K562 (cell line): ENCODE measurements around the gene PYDC1. TPM values are rescaled to one million over a fixed set of nuclear protein-coding genes. Genes with fewer than 3 reads are reported as not detected.

Experiments used
- CBX3 ChIP-seq, 2 experiments: IDR thresholded peaks; 1 replicate in 1 of 2; 2 replicates in 1 of 2; pipeline ENCODE4 v1.6.1; 2012; ENCODE audit warnings: inconsistent platforms in 2 of 2, low read length in 2 of 2, borderline replicate concordance in 1 of 2, control low read depth in 1 of 2
- CREBBP ChIP-seq: IDR thresholded peaks from one replicate; pipeline ENCODE4 v1.6.1; 2012; ENCODE audit warnings: low read depth, mild to moderate bottlenecking, control low read depth, inconsistent platforms, low read length
- GTF2B ChIP-seq: IDR thresholded peaks from 2 replicates; pipeline ENCODE4 v1.6.1; 2011; ENCODE audit not compliant: insufficient read length; ENCODE audit errors: extremely low read depth
- RB1 ChIP-seq: fragments of 450-650 bp; IDR thresholded peaks from 2 replicates; pipeline ENCODE4 v1.6.1; 2017; ENCODE audit warnings: low read depth, mild to moderate bottlenecking
- SMAD1 ChIP-seq: fragments of 150-350 bp; IDR thresholded peaks from 2 replicates; pipeline ENCODE4 v1.6.1; 2014; ENCODE audit warnings: low read length, low read depth; ENCODE audit not compliant: partially characterized antibody
- SRF ChIP-seq, 2 experiments: fragments of 250-450, 450-650 bp in 1 of 2; sonication (Bioruptor Pico) in 1 of 2; sonication (generic) in 1 of 2; formaldehyde crosslinking; IDR thresholded peaks; 2 replicates each; pipeline versions ENCODE4 v1.5.0 to v1.5.1; 2020 to 2022; ENCODE audit warnings: mild to moderate bottlenecking in 1 of 2, missing genetic modification reagents in 1 of 2
- U2AF1 ChIP-seq: fragments of 200-400 bp; formaldehyde crosslinking; optimal IDR thresholded peaks from 2 replicates; pipeline ENCODE3; 2017; ENCODE audit warnings: mild to moderate bottlenecking, low read depth, low read length, moderate library complexity
- VEZF1 ChIP-seq: fragments of 200-800 bp; sonication (Bioruptor generic); IDR thresholded peaks from 2 replicates; pipeline ENCODE4 v1.6.1; 2017; ENCODE audit warnings: missing genetic modification characterization, missing compliant biosample characterization
- ZFP30 ChIP-seq: fragments of 250-450 bp; sonication (Bioruptor Pico); IDR thresholded peaks from 2 replicates; pipeline ENCODE4 v1.8.0; 2022; ENCODE audit warnings: moderate library complexity, mild to moderate bottlenecking, inconsistent platforms, borderline replicate concordance
- ZFP36 ChIP-seq: fragments of 150-350 bp; IDR thresholded peaks from 2 replicates; pipeline ENCODE4 v1.6.1; 2018; ENCODE audit warnings: low read length, low read depth; ENCODE audit not compliant: partially characterized antibody
- ZNF263 ChIP-seq: sonication (generic); formaldehyde crosslinking; IDR thresholded peaks from 2 replicates; pipeline ENCODE4 v1.8.0; 2022; ENCODE audit warnings: mild to moderate bottlenecking, missing genetic modification reagents, borderline replicate concordance
- ZNF717 ChIP-seq: fragments of 250-450 bp; sonication (Bioruptor Pico); IDR thresholded peaks from 2 replicates; pipeline ENCODE4 v1.5.0; 2021
- polyA plus RNA-seq, 8 experiments: library from polyadenylated mRNA; depleted of rRNA in 4 of 8; stranded (reverse) in 5 of 8; unstranded in 3 of 8; fragments of >200 nt; fragmentation: Nextera tagmentation in 2 of 8; fragmentation: Illumina TruSeq in 1 of 8; extraction: Ambion mirVana in 2 of 8; extraction: Trizol in 1 of 8; gene quantifications; 2 replicates each; pipeline versions ENCODE4 v1.2.1 to v1.2.3, GENCODE V29; 2011 to 2014; ENCODE audit warnings: inconsistent platforms in 1 of 8, missing spikeins in 1 of 8
- total RNA-seq, 7 experiments: library from RNA; depleted of rRNA in 6 of 7; stranded (reverse); fragments of >200 nt in 6 of 7; fragmentation: Illumina TruSeq in 2 of 7; extraction: Trizol in 2 of 7; gene quantifications; 2 replicates each; pipeline versions ENCODE4 v1.2.1 to v1.2.3, GENCODE V29; 2011 to 2021; ENCODE audit warnings: low replicate concordance in 1 of 7
- TF ChIP-seq, protein P1 (sequence below): fragments of 250-450 bp; sonication (Bioruptor Pico); IDR thresholded peaks from 2 replicates; pipeline ENCODE4 v1.5.0; 2021
- TF ChIP-seq, protein P2 (sequence below): fragments of 200-600 bp; sonication (generic); IDR thresholded peaks from one replicate; pipeline ENCODE4 v1.6.1; 2012; ENCODE audit warnings: mild to moderate bottlenecking, low read depth, low read length, inconsistent platforms

The PYDC1 gene
- total and polyA plus RNA-seq, 9 of the 15 experiments (the other 6 are each of a cell fraction or from before 2014, with no cell fraction given) = not detected

DNA sequence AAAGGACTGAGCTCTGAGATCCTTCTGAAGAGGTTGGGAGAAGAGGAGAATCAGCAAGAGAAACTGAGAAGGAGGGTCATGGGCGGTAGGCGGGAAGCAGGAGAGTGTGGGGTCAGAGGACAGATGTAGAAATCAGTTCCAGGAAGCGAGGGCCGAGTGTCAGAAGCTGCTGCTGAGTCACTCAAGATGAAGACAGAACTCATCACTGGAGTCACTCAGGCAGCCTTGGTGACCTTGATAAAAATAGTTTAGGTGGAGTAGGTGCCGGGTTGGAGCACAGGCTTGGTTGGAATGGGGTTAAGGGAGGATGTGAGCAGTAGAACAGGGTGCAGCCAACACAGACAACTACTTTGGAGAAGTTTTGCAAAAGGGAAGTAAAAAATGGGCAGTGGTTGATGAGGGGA lies 36.7 kb upstream of the PYDC1 start (continued):
- TF ChIP-seq, protein P1, sequence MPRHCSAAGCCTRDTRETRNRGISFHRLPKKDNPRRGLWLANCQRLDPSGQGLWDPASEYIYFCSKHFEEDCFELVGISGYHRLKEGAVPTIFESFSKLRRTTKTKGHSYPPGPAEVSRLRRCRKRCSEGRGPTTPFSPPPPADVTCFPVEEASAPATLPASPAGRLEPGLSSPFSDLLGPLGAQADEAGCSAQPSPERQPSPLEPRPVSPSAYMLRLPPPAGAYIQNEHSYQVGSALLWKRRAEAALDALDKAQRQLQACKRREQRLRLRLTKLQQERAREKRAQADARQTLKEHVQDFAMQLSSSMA (CRISPR knock-in tag) = no peak
- TF ChIP-seq VEZF1 (CRISPR knock-in tag) (no peak; the same call in 1 of the 2 replicates), SMAD1 (no peak), CREBBP (no peak), CBX3 (IDR thresholded peaks at IDR 0.05; ENCODE audit: borderline replicate concordance in 1 of 2, low read length in 2 of 2) (peak in 1 of 2 experiments; percentile 58; a peak in 1 of 3 replicates), ZNF263 (CRISPR knock-in tag) (peak; percentile 91), RB1 (peak; percentile 64), ZFP30 (no peak), U2AF1 (no peak), ZFP36 (peak; percentile 29), ZNF717 (CRISPR knock-in tag) (no peak), SRF (CRISPR knock-in tag; IDR thresholded peaks at IDR 0.05) (no peak), GTF2B (no peak)
- TF ChIP-seq, protein P2, sequence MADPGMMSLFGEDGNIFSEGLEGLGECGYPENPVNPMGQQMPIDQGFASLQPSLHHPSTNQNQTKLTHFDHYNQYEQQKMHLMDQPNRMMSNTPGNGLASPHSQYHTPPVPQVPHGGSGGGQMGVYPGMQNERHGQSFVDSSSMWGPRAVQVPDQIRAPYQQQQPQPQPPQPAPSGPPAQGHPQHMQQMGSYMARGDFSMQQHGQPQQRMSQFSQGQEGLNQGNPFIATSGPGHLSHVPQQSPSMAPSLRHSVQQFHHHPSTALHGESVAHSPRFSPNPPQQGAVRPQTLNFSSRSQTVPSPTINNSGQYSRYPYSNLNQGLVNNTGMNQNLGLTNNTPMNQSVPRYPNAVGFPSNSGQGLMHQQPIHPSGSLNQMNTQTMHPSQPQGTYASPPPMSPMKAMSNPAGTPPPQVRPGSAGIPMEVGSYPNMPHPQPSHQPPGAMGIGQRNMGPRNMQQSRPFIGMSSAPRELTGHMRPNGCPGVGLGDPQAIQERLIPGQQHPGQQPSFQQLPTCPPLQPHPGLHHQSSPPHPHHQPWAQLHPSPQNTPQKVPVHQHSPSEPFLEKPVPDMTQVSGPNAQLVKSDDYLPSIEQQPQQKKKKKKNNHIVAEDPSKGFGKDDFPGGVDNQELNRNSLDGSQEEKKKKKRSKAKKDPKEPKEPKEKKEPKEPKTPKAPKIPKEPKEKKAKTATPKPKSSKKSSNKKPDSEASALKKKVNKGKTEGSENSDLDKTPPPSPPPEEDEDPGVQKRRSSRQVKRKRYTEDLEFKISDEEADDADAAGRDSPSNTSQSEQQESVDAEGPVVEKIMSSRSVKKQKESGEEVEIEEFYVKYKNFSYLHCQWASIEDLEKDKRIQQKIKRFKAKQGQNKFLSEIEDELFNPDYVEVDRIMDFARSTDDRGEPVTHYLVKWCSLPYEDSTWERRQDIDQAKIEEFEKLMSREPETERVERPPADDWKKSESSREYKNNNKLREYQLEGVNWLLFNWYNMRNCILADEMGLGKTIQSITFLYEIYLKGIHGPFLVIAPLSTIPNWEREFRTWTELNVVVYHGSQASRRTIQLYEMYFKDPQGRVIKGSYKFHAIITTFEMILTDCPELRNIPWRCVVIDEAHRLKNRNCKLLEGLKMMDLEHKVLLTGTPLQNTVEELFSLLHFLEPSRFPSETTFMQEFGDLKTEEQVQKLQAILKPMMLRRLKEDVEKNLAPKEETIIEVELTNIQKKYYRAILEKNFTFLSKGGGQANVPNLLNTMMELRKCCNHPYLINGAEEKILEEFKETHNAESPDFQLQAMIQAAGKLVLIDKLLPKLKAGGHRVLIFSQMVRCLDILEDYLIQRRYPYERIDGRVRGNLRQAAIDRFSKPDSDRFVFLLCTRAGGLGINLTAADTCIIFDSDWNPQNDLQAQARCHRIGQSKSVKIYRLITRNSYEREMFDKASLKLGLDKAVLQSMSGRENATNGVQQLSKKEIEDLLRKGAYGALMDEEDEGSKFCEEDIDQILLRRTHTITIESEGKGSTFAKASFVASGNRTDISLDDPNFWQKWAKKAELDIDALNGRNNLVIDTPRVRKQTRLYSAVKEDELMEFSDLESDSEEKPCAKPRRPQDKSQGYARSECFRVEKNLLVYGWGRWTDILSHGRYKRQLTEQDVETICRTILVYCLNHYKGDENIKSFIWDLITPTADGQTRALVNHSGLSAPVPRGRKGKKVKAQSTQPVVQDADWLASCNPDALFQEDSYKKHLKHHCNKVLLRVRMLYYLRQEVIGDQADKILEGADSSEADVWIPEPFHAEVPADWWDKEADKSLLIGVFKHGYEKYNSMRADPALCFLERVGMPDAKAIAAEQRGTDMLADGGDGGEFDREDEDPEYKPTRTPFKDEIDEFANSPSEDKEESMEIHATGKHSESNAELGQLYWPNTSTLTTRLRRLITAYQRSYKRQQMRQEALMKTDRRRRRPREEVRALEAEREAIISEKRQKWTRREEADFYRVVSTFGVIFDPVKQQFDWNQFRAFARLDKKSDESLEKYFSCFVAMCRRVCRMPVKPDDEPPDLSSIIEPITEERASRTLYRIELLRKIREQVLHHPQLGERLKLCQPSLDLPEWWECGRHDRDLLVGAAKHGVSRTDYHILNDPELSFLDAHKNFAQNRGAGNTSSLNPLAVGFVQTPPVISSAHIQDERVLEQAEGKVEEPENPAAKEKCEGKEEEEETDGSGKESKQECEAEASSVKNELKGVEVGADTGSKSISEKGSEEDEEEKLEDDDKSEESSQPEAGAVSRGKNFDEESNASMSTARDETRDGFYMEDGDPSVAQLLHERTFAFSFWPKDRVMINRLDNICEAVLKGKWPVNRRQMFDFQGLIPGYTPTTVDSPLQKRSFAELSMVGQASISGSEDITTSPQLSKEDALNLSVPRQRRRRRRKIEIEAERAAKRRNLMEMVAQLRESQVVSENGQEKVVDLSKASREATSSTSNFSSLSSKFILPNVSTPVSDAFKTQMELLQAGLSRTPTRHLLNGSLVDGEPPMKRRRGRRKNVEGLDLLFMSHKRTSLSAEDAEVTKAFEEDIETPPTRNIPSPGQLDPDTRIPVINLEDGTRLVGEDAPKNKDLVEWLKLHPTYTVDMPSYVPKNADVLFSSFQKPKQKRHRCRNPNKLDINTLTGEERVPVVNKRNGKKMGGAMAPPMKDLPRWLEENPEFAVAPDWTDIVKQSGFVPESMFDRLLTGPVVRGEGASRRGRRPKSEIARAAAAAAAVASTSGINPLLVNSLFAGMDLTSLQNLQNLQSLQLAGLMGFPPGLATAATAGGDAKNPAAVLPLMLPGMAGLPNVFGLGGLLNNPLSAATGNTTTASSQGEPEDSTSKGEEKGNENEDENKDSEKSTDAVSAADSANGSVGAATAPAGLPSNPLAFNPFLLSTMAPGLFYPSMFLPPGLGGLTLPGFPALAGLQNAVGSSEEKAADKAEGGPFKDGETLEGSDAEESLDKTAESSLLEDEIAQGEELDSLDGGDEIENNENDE = no peak
